Stomach (tissue), 9 donors: ENCODE data around the gene PRORP. TPM values are rescaled to one million over a fixed set of nuclear protein-coding genes. Genes with fewer than 3 reads are reported as not detected.

Experiments
- DNase-seq, 2 donors: peaks; one replicate each; pipeline versions ENCODE4 v3.0.0 to v3.0.0-alpha.2; 2013 to 2019
- H3K27ac ChIP-seq, 5 donors: fragments of 200-600 bp in 4 of 5; sonication (generic) in 4 of 5; one replicate each; pipeline ENCODE4 v1.5.1; 2013 to 2019; ENCODE audit warnings: mild to moderate bottlenecking in 1 of 5, moderate library complexity in 1 of 5
- H3K27me3 ChIP-seq, 3 donors: fragments of 200-600 bp; sonication (generic); one replicate each; pipeline ENCODE4 v1.5.1; 2017 to 2019; ENCODE audit warnings: mixed run types in 1 of 3
- H3K36me3 ChIP-seq, 4 donors: fragments of 200-600 bp; sonication (generic); 1 replicate in 3 of 4; 2 replicates in 1 of 4; pipeline ENCODE4 v1.5.1; 2016 to 2019
- H3K4me1 ChIP-seq, 4 donors: fragments of 200-600 bp; sonication (generic); one replicate each; pipeline ENCODE4 v1.5.1; 2016 to 2019
- H3K4me3 ChIP-seq, 4 donors: fragments of 200-600 bp; sonication (generic) in 3 of 4; one replicate each; pipeline ENCODE4 v1.5.1; 2016 to 2019; ENCODE audit warnings: mild to moderate bottlenecking in 1 of 4
- H3K9me3 ChIP-seq, 4 donors: fragments of 200-600 bp; sonication (generic); one replicate each; pipeline ENCODE4 v1.5.1; 2016 to 2019
- CTCF ChIP-seq, 7 experiments: fragments of 450-650 bp in 4 of 7; fragments of 200-600 bp in 3 of 7; sonication (generic) in 3 of 7; IDR thresholded peaks; one replicate each; pipeline ENCODE4 v1.5.1; 2016 to 2019; ENCODE audit warnings: antibody characterized with exemption in 7 of 7, control low read depth in 2 of 7, mild to moderate bottlenecking in 1 of 7
- EP300 ChIP-seq: sonication (generic); formaldehyde crosslinking; IDR thresholded peaks from one replicate; pipeline ENCODE4 v1.6.1; 2017; ENCODE audit warnings: antibody characterized with exemption
- POLR2A ChIP-seq, 4 donors: fragments of 450-650 bp; IDR thresholded peaks; one replicate each; pipeline ENCODE4 v1.6.1; 2016; ENCODE audit warnings: antibody characterized with exemption in 4 of 4, control low read depth in 2 of 4, mild to moderate bottlenecking in 1 of 4, moderate library complexity in 1 of 4
- POLR2AphosphoS5 ChIP-seq, 3 donors: sonication (generic); formaldehyde crosslinking; IDR thresholded peaks; one replicate each; pipeline ENCODE4 v1.6.1; 2016; ENCODE audit warnings: antibody characterized with exemption in 3 of 3
- WGBS, 5 donors: extraction: QIAGEN DNeasy Blood & Tissue Kit in 3 of 5; methylation state at CpG; one replicate each; pipeline versions ENCODE4 v1.1.5 to v1.1.7; 2013 to 2018; 5-methylcytosine and 5-hydroxymethylcytosine counted together
- intact Hi-C: fragments of 100-400 bp; cut with DNase I; formaldehyde crosslinking; loops from one replicate; pipeline ENCODE4 v1.15.1; 2023; ENCODE audit warnings: low total_unique reads
- polyA plus RNA-seq, 3 donors: library from polyadenylated mRNA; stranded (reverse); fragments of 200-250 nt; gene quantifications; one replicate each; pipeline ENCODE4 v1.2.3, GENCODE V29; 2013
- total RNA-seq, 5 donors: library from RNA; depleted of rRNA; stranded (reverse); fragments of >200 nt; gene quantifications; one replicate each; pipeline versions ENCODE4 v1.1.0 to v1.2.3, GENCODE V29; 2014 to 2016
- donor health status: healthy with polysubstance abuse.
- donor health status: Bipolar disorder and iron deficiency.
- donor health status: healthy.

Gene PRORP
- total and polyA plus RNA-seq, 8 donors: 6.6 to 79.0 (median 39.4) TPM

DNA sequence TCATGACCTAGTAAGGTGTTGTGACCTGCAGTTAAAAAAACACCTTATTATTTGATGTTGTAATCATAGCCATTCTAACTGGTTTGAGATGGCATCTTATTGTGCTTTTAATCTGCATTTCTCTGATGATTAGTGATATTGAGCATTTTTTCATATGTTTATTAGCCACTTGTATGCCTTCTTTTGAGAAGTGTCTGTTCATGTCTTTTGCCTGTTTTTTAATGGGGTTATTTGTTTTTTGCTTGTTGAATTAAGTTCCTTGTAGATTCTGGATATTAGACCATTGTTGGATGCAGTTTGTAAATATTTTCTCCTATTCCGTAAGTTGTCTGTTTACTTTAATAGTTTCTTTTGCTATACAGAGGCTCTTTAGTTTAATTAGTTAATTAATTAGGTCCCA, 41.0 kb downstream of the PRORP start:
- H3K9me3 ChIP-seq: no peaks in the 10 kb centered on the region
- peaks cover 0 to 35% (median 16%) of the 10 kb centered on the region in 4 donors for H3K36me3 ChIP-seq
- H3K4me3 ChIP-seq: no peak overlapping the region
- 56 to 86% (median 79%) methylated on average over 1 of the region's 1 CpG for WGBS, 5 donors
- H3K4me1 ChIP-seq: peaks cover 0 to 12% (median 5%) of the 10 kb centered on the region in 4 donors
- intact Hi-C loops: no loop called here
- no peak overlapping the region for H3K27ac ChIP-seq
- TF ChIP-seq EP300: no peak
- no peak for TF ChIP-seq CTCF (IDR thresholded peaks at IDR 0.05)
- no peak for TF ChIP-seq POLR2A (IDR thresholded peaks at IDR 0.05)
- no peak for TF ChIP-seq POLR2AphosphoS5 (IDR thresholded peaks at IDR 0.05)
- H3K27me3 ChIP-seq: no peaks in the 10 kb centered on the region
- no peak for DNase-seq

- intact Hi-C loops: no loop called here
- no peak for DNase-seq
- TF ChIP-seq POLR2AphosphoS5 (IDR thresholded peaks at IDR 0.05): no peak
- TF ChIP-seq EP300: no peak
- TF ChIP-seq CTCF (IDR thresholded peaks at IDR 0.05): no peak
- TF ChIP-seq POLR2A (IDR thresholded peaks at IDR 0.05): no peak
- Histone ChIP-seq H3K27me3 (no peaks in the 10 kb centered on the region), H3K4me3 (no peak overlapping the region), H3K36me3 (peaks cover 0 to 31% (median 13%) of the 10 kb centered on the region in 4 donors), H3K27ac (no peak overlapping the region), H3K4me1 (peaks cover 0 to 4% (median 2%) of the 10 kb centered on the region in 4 donors), H3K9me3 (no peaks in the 10 kb centered on the region)
- WGBS, 5 donors: 41 to 77% (median 56%) methylated on average over 5 of the region's 5 CpGs
Observed at GRCh38 chr14:35164849-35165248, 42.5 kb downstream of the PRORP start.

DNA sequence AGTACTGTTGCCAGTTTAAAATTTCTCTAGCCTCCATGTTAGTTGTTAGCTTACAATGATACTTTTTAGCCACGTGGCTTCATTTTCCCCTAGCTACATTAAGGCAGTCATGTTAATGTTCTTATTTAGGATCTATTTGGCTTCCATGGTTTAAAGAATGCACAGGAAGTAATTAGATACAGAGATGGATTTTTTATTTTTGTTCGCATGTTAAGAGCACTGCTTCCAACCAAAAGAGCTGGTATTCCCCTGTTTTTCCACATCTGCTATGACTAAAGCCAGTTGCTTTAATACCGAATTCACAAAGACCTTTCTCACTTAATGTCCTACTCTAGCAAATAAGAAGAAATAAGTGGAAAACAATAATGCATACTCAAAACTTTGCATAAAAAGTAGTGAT, 45.1 kb downstream of the PRORP start:
- Histone ChIP-seq H3K4me1 (no peaks in the 10 kb centered on the region), H3K27me3 (no peaks in the 10 kb centered on the region), H3K27ac (no peak overlapping the region), H3K9me3 (no peaks in the 10 kb centered on the region), H3K36me3 (peaks cover 0 to 36% (median 16%) of the 10 kb centered on the region in 4 donors), H3K4me3 (no peak overlapping the region)
- WGBS, 5 donors: 79 to 96% (median 92%) methylated on average over 3 of the region's 3 CpGs
- no peak for TF ChIP-seq CTCF (IDR thresholded peaks at IDR 0.05)
- TF ChIP-seq POLR2AphosphoS5 (IDR thresholded peaks at IDR 0.05): no peak
- TF ChIP-seq POLR2A (IDR thresholded peaks at IDR 0.05): no peak
- no peak for TF ChIP-seq EP300
- intact Hi-C loops: no loop called here
- no peak for DNase-seq

Other genes starting within 250 kb of the PRORP start
- 100 to 1,000 TPM in 1 of 5 donors, 10 to 100 TPM in 4; 31.2 to 110 (median 49.4) TPM for gene BAZ1A, start 247.2 kb upstream of the PRORP start, total RNA-seq
- gene BAZ1A, start 247.2 kb upstream of the PRORP start, polyA plus RNA-seq: 10 to 100 TPM; 13.3 to 30.2 (median 21.0) TPM
- 100 to 1,000 TPM in 1 of 5 donors, 10 to 100 TPM in 4; 12.9 to 111 (median 20.0) TPM for gene SRP54, start 139.6 kb upstream of the PRORP start, total RNA-seq
- gene SRP54, start 139.6 kb upstream of the PRORP start, polyA plus RNA-seq: 10 to 100 TPM; 19.9 to 32.8 (median 27.4) TPM
- gene FAM177A1, start 76.3 kb upstream of the PRORP start, total RNA-seq: 100 to 1,000 TPM in 1 of 5 donors, 10 to 100 TPM in 4; 13.8 to 300 (median 36.6) TPM
- 10 to 100 TPM; 44.5 to 53.5 (median 50.6) TPM for gene FAM177A1, start 76.3 kb upstream of the PRORP start, polyA plus RNA-seq
- gene PPP2R3C, start 562 bp upstream of the PRORP start, total RNA-seq: 10 to 100 TPM; 15.6 to 53.7 (median 21.0) TPM
- 10 to 100 TPM; 24.2 to 47.4 (median 25.1) TPM for gene PPP2R3C, start 562 bp upstream of the PRORP start, polyA plus RNA-seq
- gene PSMA6, start 169.8 kb downstream of the PRORP start, total RNA-seq: 100 to 1,000 TPM in 2 of 5 donors, 10 to 100 TPM in 3; 10.7 to 178 (median 62.7) TPM
- 100 to 1,000 TPM; 167 to 202 (median 167) TPM for gene PSMA6, start 169.8 kb downstream of the PRORP start, polyA plus RNA-seq